ENCODE measurements around the gene H3-3A.

H3-3A gene

GRCh38 chr1:226054519-226055327, 7.8 kb upstream of the H3-3A start:
- TF ChIP-seq POLR2AphosphoS5 (IDR thresholded peaks at IDR 0.05; ENCODE audit: low read depth, low read length) (no peak), TAF1 (IDR thresholded peaks at IDR 0.05; ENCODE audit: borderline replicate concordance, insufficient read depth, low read length) (no peak), REST (IDR thresholded peaks at IDR 0.05; ENCODE audit: insufficient read depth in 1 of 2, low read depth in 2 of 2, low read length in 2 of 2) (peak in 1 of 2 experiments; percentile 65; a peak in 1 of 4 replicates)

GRCh38 chr1:226059709-226060108, 2.8 kb upstream of the H3-3A start:
- no peak for TF ChIP-seq SIN3A (IDR thresholded peaks at IDR 0.05; ENCODE audit: borderline replicate concordance, insufficient read depth, low read length)
- no peak for TF ChIP-seq TAF1 (IDR thresholded peaks at IDR 0.05; ENCODE audit: borderline replicate concordance, insufficient read depth, low read length)
- no peak for TF ChIP-seq FOXP2 (optimal IDR thresholded peaks at IDR 0.05; ENCODE audit: borderline replicate concordance, extremely low read depth, extremely low read length, insufficient read depth)
- no peak for TF ChIP-seq REST (IDR thresholded peaks at IDR 0.05; ENCODE audit: insufficient read depth in 1 of 2, low read depth in 2 of 2, low read length in 2 of 2)
- TF ChIP-seq POLR2AphosphoS5 (IDR thresholded peaks at IDR 0.05; ENCODE audit: low read depth, low read length) = no peak

DNA sequence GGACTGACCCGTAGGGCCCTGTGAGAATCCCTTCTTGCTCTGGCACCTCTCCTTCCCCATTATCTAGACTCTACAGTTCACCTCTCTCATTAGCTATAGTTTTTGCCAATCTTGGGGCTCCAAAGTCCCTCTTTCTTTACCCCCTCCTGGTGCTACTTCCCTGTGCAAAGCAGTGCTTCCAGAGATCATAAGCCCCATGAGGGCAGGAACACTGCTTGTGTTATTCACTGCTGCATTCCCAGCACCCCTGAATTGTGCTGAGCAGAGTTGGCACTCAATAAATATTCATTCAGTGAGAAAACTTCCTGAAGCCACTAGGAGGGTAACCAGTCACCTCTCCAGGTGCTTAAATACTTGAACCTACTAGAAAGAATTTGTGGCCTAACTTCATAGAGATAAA, 2.1 kb upstream of the H3-3A start:
- no peak for TF ChIP-seq SIN3A (IDR thresholded peaks at IDR 0.05; ENCODE audit: borderline replicate concordance, insufficient read depth, low read length)
- TF ChIP-seq POLR2AphosphoS5 (IDR thresholded peaks at IDR 0.05; ENCODE audit: low read depth, low read length) = no peak
- no peak for TF ChIP-seq FOXP2 (optimal IDR thresholded peaks at IDR 0.05; ENCODE audit: borderline replicate concordance, extremely low read depth, extremely low read length, insufficient read depth)
- no peak for TF ChIP-seq REST (IDR thresholded peaks at IDR 0.05; ENCODE audit: insufficient read depth in 1 of 2, low read depth in 2 of 2, low read length in 2 of 2)
- no peak for TF ChIP-seq TAF1 (IDR thresholded peaks at IDR 0.05; ENCODE audit: borderline replicate concordance, insufficient read depth, low read length)

DNA sequence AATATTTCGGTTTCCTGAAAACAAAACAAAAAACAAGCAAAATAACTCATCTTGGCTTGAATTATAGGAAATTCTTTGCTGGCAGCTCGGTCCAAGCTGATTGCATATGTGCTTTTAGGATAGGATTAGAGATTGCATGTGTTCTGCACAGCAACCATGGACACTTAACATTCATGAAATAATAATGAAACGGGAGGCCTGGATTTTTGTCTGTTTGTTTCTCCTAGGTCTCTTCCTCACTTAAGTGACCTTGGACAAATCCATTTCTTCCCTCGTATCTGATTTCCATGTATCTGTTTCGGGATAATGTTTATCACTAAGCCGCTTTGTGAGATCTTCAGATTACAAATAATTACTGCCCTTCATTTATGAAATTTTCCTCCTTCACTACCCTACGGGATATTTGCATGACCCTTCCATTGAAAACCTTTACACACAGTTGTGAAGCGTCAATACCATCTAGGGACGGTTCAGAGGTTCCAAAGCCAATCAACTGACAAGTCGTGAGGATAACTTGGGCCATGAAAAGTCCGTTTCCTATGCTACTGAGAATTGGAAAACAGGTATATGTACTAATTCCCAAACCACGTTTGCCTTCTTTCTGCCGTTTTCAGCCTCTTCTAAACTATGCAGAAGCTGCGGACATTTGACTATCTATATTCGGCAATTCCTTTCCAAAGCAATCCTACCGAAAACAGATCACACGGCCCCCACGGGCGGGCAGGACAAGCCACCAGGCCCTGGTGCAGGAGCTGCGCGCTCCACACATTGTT, 1.3 kb upstream of the H3-3A start:
- TF ChIP-seq FOXP2 (optimal IDR thresholded peaks at IDR 0.05; ENCODE audit: borderline replicate concordance, extremely low read depth, extremely low read length, insufficient read depth) (no peak), SIN3A (IDR thresholded peaks at IDR 0.05; ENCODE audit: borderline replicate concordance, insufficient read depth, low read length) (no peak; the same call in 1 of the 2 replicates), TAF1 (IDR thresholded peaks at IDR 0.05; ENCODE audit: borderline replicate concordance, insufficient read depth, low read length) (no peak), POLR2AphosphoS5 (IDR thresholded peaks at IDR 0.05; ENCODE audit: low read depth, low read length) (no peak), REST (IDR thresholded peaks at IDR 0.05; ENCODE audit: insufficient read depth in 1 of 2, low read depth in 2 of 2, low read length in 2 of 2) (no peak)

Data from PFSK-1 (cell line).